ENCODE results near the gene PFAS. TPM values are rescaled to one million over a fixed set of nuclear protein-coding genes. Genes with fewer than 3 reads are reported as not detected.

Gene PFAS
- total RNA-seq, 4 donors from 2014 or later, result 8.7 to 23.0 (median 17.9) TPM

- peak in 2 of 4 donors; percentile 12 to 15 for TF ChIP-seq POLR2A (IDR thresholded peaks at IDR 0.05)
- no peak for TF ChIP-seq CTCF (IDR thresholded peaks at IDR 0.05)
- peaks cover 5 to 47% (median 17%) of the 10 kb centered on the region in 3 donors for H3K4me1 ChIP-seq
- H3K27ac ChIP-seq, result peak overlapping the region; percentile 96 to 100 (median 98)
- no peak for DNase-seq
- intact Hi-C loops (cut with DNase I), result no loop called here
- H3K4me3 ChIP-seq, result peak overlapping the region; percentile 55 to 85 (median 71)
- H3K27me3 ChIP-seq, result no peaks in the 10 kb centered on the region
- 1% methylated on average over 35 to 45 of the region's 45 CpGs for WGBS, 2 donors
- no peaks in the 10 kb centered on the region for H3K36me3 ChIP-seq
- no peaks in the 10 kb centered on the region for H3K9me3 ChIP-seq
These were observed 28.1 kb upstream of the PFAS start for GRCh38 chr17:8220783-8221662.

DNA sequence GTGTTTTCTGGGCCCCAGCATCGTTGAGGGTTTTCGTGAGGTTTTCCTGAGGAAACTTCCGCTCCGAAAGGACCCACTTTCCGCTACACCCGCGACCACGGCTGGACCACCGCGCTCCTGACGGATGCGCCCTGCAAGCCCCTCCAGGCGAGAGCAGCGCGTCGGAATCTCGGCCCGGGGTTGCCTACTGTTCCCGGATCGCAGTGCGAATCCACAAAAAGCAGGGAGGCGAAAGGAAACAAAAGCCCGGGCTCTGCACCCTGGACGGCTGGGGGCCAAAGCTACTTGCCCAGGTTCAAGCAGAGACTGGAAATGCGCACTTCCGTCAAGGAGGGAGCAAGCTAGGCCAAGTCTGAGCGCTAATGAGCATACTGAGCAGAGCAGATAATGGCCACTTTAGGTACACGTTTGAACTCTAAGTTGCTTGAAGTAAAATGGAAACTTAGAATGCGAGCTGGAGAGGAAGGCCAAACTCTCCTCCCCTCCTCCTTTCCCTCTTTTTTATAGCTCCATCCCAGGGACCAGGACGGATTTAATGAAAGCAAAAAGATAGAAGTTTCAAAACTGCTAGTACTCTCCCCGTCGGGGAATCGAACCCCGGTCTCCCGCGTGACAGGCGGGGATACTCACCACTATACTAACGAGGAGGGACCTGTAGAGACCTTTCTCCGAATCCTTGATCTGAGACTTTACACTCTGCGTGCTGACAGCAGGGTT is 27.3 kb upstream of the PFAS start:
- DNase-seq, result no peak
- Histone ChIP-seq H3K9me3 (no peaks in the 10 kb centered on the region), H3K4me1 (peaks cover 5 to 55% (median 17%) of the 10 kb centered on the region in 3 donors), H3K27me3 (no peaks in the 10 kb centered on the region), H3K27ac (peak overlapping the region; percentile 96 to 100 (median 98)), H3K4me3 (peak overlapping the region; percentile 55 to 85 (median 71)), H3K36me3 (no peaks in the 10 kb centered on the region)
- WGBS, 2 donors, result 0 to 1% methylated on average over 16 to 33 of the region's 40 CpGs
- TF ChIP-seq POLR2A (IDR thresholded peaks at IDR 0.05) (peak in 1 of 4 donors; percentile 19), CTCF (IDR thresholded peaks at IDR 0.05) (peak in 1 of 6 experiments; percentile 10)
- intact Hi-C loops (cut with DNase I), result no loop called here

DNA sequence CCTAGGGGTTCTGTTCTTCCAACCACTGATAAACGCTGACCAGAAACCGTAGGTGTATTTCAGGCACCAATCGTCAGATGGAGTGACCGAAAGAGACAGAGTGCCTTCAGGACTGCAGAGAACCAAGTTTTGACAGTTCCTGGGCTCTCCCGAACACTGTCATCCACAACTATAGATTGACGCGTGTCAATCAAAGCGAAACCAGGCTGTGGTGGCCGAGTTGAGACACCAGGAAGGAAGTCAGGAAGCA is 26.8 kb upstream of the PFAS start:
- H3K27me3 ChIP-seq, result no peaks in the 10 kb centered on the region
- TF ChIP-seq POLR2A (IDR thresholded peaks at IDR 0.05), result no peak
- TF ChIP-seq CTCF (IDR thresholded peaks at IDR 0.05), result no peak
- peak overlapping the region; percentile 96 to 100 (median 98) for H3K27ac ChIP-seq
- no peaks in the 10 kb centered on the region for H3K9me3 ChIP-seq
- peak overlapping the region; percentile 55 to 85 (median 71) for H3K4me3 ChIP-seq
- no peak for DNase-seq
- 0% methylated on average over 5 of the region's 9 CpGs for WGBS, 2 donors
- peaks cover 5 to 60% (median 17%) of the 10 kb centered on the region in 3 donors for H3K4me1 ChIP-seq
- peaks cover 0 to 3% (median 0%) of the 10 kb centered on the region in 3 donors for H3K36me3 ChIP-seq
- intact Hi-C loops (cut with DNase I), result no loop called here

GRCh38 chr17:8222630-8223355 is 26.3 kb upstream of the PFAS start:
- Histone ChIP-seq H3K4me1 (peaks cover 5 to 64% (median 17%) of the 10 kb centered on the region in 3 donors), H3K9me3 (no peaks in the 10 kb centered on the region), H3K27me3 (no peaks in the 10 kb centered on the region), H3K27ac (peak overlapping the region; percentile 96 to 100 (median 98)), H3K36me3 (peaks cover 0 to 8% (median under 1%) of the 10 kb centered on the region in 3 donors), H3K4me3 (peak overlapping the region; percentile 55 to 85 (median 71))
- peak in 1 of 6 experiments; percentile 3 for TF ChIP-seq CTCF (IDR thresholded peaks at IDR 0.05)
- TF ChIP-seq POLR2A (IDR thresholded peaks at IDR 0.05), result peak in 2 of 4 donors; percentile 63 to 90
- DNase-seq, result peak; percentile 60
- intact Hi-C loops (cut with DNase I), result no loop called here
- WGBS, 2 donors, result 0% methylated on average over 13 to 39 of the region's 49 CpGs

Measured in esophagus squamous epithelium (tissue), 5 donors.